K562 (cell line): ENCODE data around the gene ID1. TPM values are rescaled to one million over a fixed set of nuclear protein-coding genes. Genes with fewer than 3 reads are reported as not detected.

ENCODE experiments used
- ATAC-seq: fragments of 200-7000 bp; cut with Tn5 transposase; 3 replicates; pipeline ENCODE4 v1.9.1; 2020; ENCODE audit warnings: moderate library complexity
- BruUV-seq: library from RNA; stranded (reverse); fragments of 400-500 nt; replicated peaks from 2 replicates; lab custom pipeline; 2021; lab: Mats Ljungman, UMichigan
- CTCF ChIA-PET: fragments of 300-600 bp; formaldehyde crosslinking; extraction: SDS; loops from one replicate; lab custom pipeline; 2021; ENCODE audit warnings: low intra/inter-chr PET ratio; lab: Yijun Ruan, JAX
- POLR2A ChIA-PET: fragments of 300-600, 350-650 bp; sonication (Branson Sonifier 250); formaldehyde crosslinking; extraction: SDS; loops from one replicate; lab custom pipeline; 2021; ENCODE audit warnings: antibody characterized with exemption, inconsistent platforms; lab: Yijun Ruan, JAX
- DNase-seq, 4 experiments: peaks; one replicate each; pipeline versions ENCODE4 v3.0.0 to v3.0.0-alpha.2; 2011 to 2018; ENCODE audit warnings: low spot score in 3 of 4, mixed read lengths in 3 of 4; ENCODE audit errors: extremely low read depth in 1 of 4
- FAIRE-seq: peaks from 2 replicates; lab custom pipeline; 2011; peaks lifted over from hg19 to GRCh38; lab: Jason Lieb, UNC
- H2AFZ ChIP-seq: 2 replicates; pipeline ENCODE4 v1.6.0; 2011; ENCODE audit warnings: low read depth, low read length, control low read depth, inconsistent platforms
- H3K27ac ChIP-seq: fragments of 200-600 bp; 3 replicates; pipeline ENCODE4 v1.8.0; 2011; ENCODE audit warnings: low read depth, mild to moderate bottlenecking, control low read depth, inconsistent platforms, low read length, moderate library complexity, mixed read lengths; ENCODE audit errors: extremely low read depth
- H3K27me3 ChIP-seq, 2 experiments: fragments of 300-600 bp in 1 of 2; 2 replicates in 1 of 2; 3 replicates in 1 of 2; pipeline versions ENCODE4 v1.6.0 to v1.8.0; 2011; ENCODE audit warnings: inconsistent platforms in 2 of 2, low read length in 2 of 2, mild to moderate bottlenecking in 1 of 2, mixed read lengths in 1 of 2, moderate library complexity in 1 of 2; ENCODE audit not compliant: control insufficient read depth in 2 of 2, insufficient read depth in 2 of 2
- H3K36me3 ChIP-seq: fragments of 300-600 bp; 3 replicates; pipeline ENCODE4 v1.8.0; 2011; ENCODE audit warnings: mild to moderate bottlenecking, low read length, inconsistent platforms; ENCODE audit not compliant: control insufficient read depth, insufficient read depth
- H3K4me1 ChIP-seq, 2 experiments: fragments of 200-600 bp in 1 of 2; replicated peaks in 1 of 2; 2 replicates in 1 of 2; 3 replicates in 1 of 2; pipeline versions ENCODE4 v1.5.1 to v1.8.0; 2011; ENCODE audit warnings: inconsistent platforms in 2 of 2, low read length in 2 of 2, mild to moderate bottlenecking in 1 of 2, mixed read lengths in 1 of 2, moderate library complexity in 1 of 2; ENCODE audit not compliant: control insufficient read depth in 2 of 2, insufficient read depth in 2 of 2
- H3K4me2 ChIP-seq: 2 replicates; pipeline ENCODE4 v1.6.1; 2011; ENCODE audit warnings: low read length, control low read depth, inconsistent platforms, mixed read lengths; ENCODE audit not compliant: insufficient read depth
- H3K4me3 ChIP-seq: fragments of 200-600 bp; sonication (generic), shearing (Covaris generic); 2 replicates; pipeline ENCODE4 v1.5.1; 2016; ENCODE audit warnings: control low read depth, inconsistent platforms
- H3K79me2 ChIP-seq: fragments of 200-600 bp; 3 replicates; pipeline ENCODE4 v1.8.0; 2011; ENCODE audit warnings: low read length, inconsistent platforms; ENCODE audit not compliant: control insufficient read depth, insufficient read depth
- H3K9ac ChIP-seq, 2 experiments: 2 replicates each; pipeline versions ENCODE4 v1.6.0 to v1.6.1; 2011; ENCODE audit warnings: low read depth in 2 of 2, low read length in 2 of 2, control low read depth in 1 of 2, inconsistent platforms in 1 of 2, mild to moderate bottlenecking in 1 of 2, mixed read lengths in 1 of 2; ENCODE audit not compliant: insufficient read depth in 1 of 2
- H3K9me1 ChIP-seq: one replicate; pipeline ENCODE4 v1.6.0; 2011; ENCODE audit warnings: inconsistent platforms, mild to moderate bottlenecking, low read length, moderate library complexity; ENCODE audit not compliant: control insufficient read depth, insufficient read depth
- H3K9me3 ChIP-seq: replicated peaks from 2 replicates; pipeline ENCODE4 v1.5.1; 2011; ENCODE audit warnings: low read depth, low read length, inconsistent platforms; ENCODE audit not compliant: control insufficient read depth, insufficient read depth
- H4K20me1 ChIP-seq: replicated peaks from 2 replicates; pipeline ENCODE4 v1.6.1; 2011; ENCODE audit warnings: low read length, inconsistent platforms, mixed read lengths; ENCODE audit not compliant: control insufficient read depth, insufficient read depth
- ELK3 ChIP-seq: fragments of 450-650 bp; formaldehyde crosslinking; IDR thresholded peaks from 2 replicates; pipeline ENCODE4 v1.4.0; 2020; ENCODE audit warnings: mild to moderate bottlenecking
- HEY1 ChIP-seq: fragments of 250-450 bp; sonication (Bioruptor Pico); IDR thresholded peaks from 2 replicates; pipeline ENCODE4 v1.5.0; 2020; ENCODE audit warnings: mild to moderate bottlenecking, moderate library complexity, borderline replicate concordance
- HMGN3 ChIP-seq: IDR thresholded peaks from 2 replicates; pipeline ENCODE4 v1.6.1; 2011; ENCODE audit warnings: borderline replicate concordance, low read depth, mild to moderate bottlenecking, mixed read lengths, low read length; ENCODE audit not compliant: insufficient read length; ENCODE audit errors: extremely low read depth
- KDM2B ChIP-seq: fragments of 250-450 bp; sonication (Bioruptor Pico); IDR thresholded peaks from 2 replicates; pipeline ENCODE4 v1.8.0; 2021; ENCODE audit warnings: mild to moderate bottlenecking, moderate library complexity
- KHSRP ChIP-seq: fragments of 450-650 bp; IDR thresholded peaks from 2 replicates; pipeline ENCODE4 v1.6.1; 2017
- MAX ChIP-seq: sonication (generic); formaldehyde crosslinking; IDR thresholded peaks from 2 replicates; pipeline ENCODE4 v1.9.0; 2022; ENCODE audit warnings: mild to moderate bottlenecking, missing genetic modification reagents
- MBD2 ChIP-seq: sonication (generic); IDR thresholded peaks from 2 replicates; pipeline ENCODE4 v1.6.1; 2016; ENCODE audit warnings: low read depth, borderline replicate concordance
- MYC ChIP-seq, 2 experiments: fragments of 250-450 bp in 1 of 2; sonication (Bioruptor Pico) in 1 of 2; IDR thresholded peaks; 2 replicates each; pipeline versions ENCODE4 v1.5.1 to v1.6.1; 2012 to 2021; ENCODE audit warnings: low read depth in 2 of 2, borderline replicate concordance in 1 of 2, improper control_type of control experiment in 1 of 2, low read length in 1 of 2, mild to moderate bottlenecking in 1 of 2, moderate library complexity in 1 of 2
- NFE2 ChIP-seq: IDR thresholded peaks from 2 replicates; pipeline ENCODE4 v1.6.1; 2014; ENCODE audit warnings: antibody characterized with exemption, low read depth
- POLR2AphosphoS2 ChIP-seq: IDR thresholded peaks from 2 replicates; pipeline ENCODE4 v1.6.1; 2012; ENCODE audit warnings: low read length, improper control_type of control experiment
- TCFL5 ChIP-seq: fragments of 250-450 bp; sonication (Bioruptor Pico); conservative IDR thresholded peaks from 2 replicates; pipeline ENCODE4 v1.6.1; 2021; ENCODE audit warnings: mild to moderate bottlenecking, moderate library complexity, matching md5 sums
- TSHZ1 ChIP-seq: fragments of 250-450 bp; sonication (Bioruptor Pico); IDR thresholded peaks from 2 replicates; pipeline ENCODE4 v1.4.0; 2020; ENCODE audit warnings: mild to moderate bottlenecking, moderate library complexity
- ZC3H8 ChIP-seq: fragments of 450-650 bp; IDR thresholded peaks from 2 replicates; pipeline ENCODE4 v1.6.1; 2017
- ZFP30 ChIP-seq: fragments of 250-450 bp; sonication (Bioruptor Pico); IDR thresholded peaks from 2 replicates; pipeline ENCODE4 v1.8.0; 2022; ENCODE audit warnings: moderate library complexity, mild to moderate bottlenecking, inconsistent platforms, borderline replicate concordance
- WGBS: fragments of 100-300 bp; shearing (Covaris generic); methylation state at CpG from one replicate; pipeline ENCODE4 v1.1.6; 2016; ENCODE audit warnings: low coverage, mixed read lengths; ENCODE audit not compliant: insufficient coverage; ENCODE audit errors: missing lambda C conversion rate; 5-methylcytosine and 5-hydroxymethylcytosine counted together
- in situ Hi-C: fragments of 300-500 bp; cut with MboI; formaldehyde crosslinking; loops from 4 replicates; pipeline ENCODE4 v1.15.0; 2018; ENCODE audit warnings: inconsistent platforms, mixed read lengths
- intact Hi-C: fragments of 100-400 bp; cut with micrococcal nuclease; formaldehyde crosslinking; loops from 2 replicates; pipeline ENCODE4 v1.14.2; 2022
- polyA plus RNA-seq, 8 experiments: library from polyadenylated mRNA; depleted of rRNA in 4 of 8; stranded (reverse) in 5 of 8; unstranded in 3 of 8; fragments of >200 nt; fragmentation: Nextera tagmentation in 2 of 8; fragmentation: Illumina TruSeq in 1 of 8; extraction: Ambion mirVana in 2 of 8; extraction: Trizol in 1 of 8; gene quantifications; 2 replicates each; pipeline versions ENCODE4 v1.2.1 to v1.2.3, GENCODE V29; 2011 to 2014; ENCODE audit warnings: inconsistent platforms in 1 of 8, missing spikeins in 1 of 8
- total RNA-seq, 7 experiments: library from RNA; depleted of rRNA in 6 of 7; stranded (reverse); fragments of >200 nt in 6 of 7; fragmentation: Illumina TruSeq in 2 of 7; extraction: Trizol in 2 of 7; gene quantifications; 2 replicates each; pipeline versions ENCODE4 v1.2.1 to v1.2.3, GENCODE V29; 2011 to 2021; ENCODE audit warnings: low replicate concordance in 1 of 7

Gene ID1
- total and polyA plus RNA-seq, 9 of the 15 experiments (the other 6 are each of a cell fraction or from before 2014, with no cell fraction given) = 1.4 to 358 (median 65.0) TPM

GRCh38 chr20:31641391-31641790 is 36.3 kb downstream of the ID1 start:
- H3K9me3 ChIP-seq = no peaks in the 10 kb centered on the region
- H3K36me3 ChIP-seq = no peaks in the 10 kb centered on the region
- no peaks in the 10 kb centered on the region for H3K9me1 ChIP-seq
- H2AFZ ChIP-seq = no peak overlapping the region
- H3K79me2 ChIP-seq = no peaks in the 10 kb centered on the region
- ChIA-PET POLR2A (no interaction called here), CTCF (no interaction called here)
- H4K20me1 ChIP-seq = no peaks in the 10 kb centered on the region
- in situ Hi-C loops = no loop called here
- no peaks in the 10 kb centered on the region for H3K27me3 ChIP-seq
- DNase-seq = no peak
- no peak for FAIRE-seq
- H3K27ac ChIP-seq = no peak overlapping the region
- no peak for ATAC-seq
- peaks cover 8 to 15% of the 10 kb centered on the region in 2 experiments for H3K4me1 ChIP-seq
- no peak overlapping the region for H3K4me3 ChIP-seq
- no TSS peak for BruUV-seq
- H3K4me2 ChIP-seq = no peak overlapping the region
- TF ChIP-seq ELK3 (CRISPR knock-in tag) (no peak), MAX (CRISPR knock-in tag) (no peak), TSHZ1 (CRISPR knock-in tag) (no peak), NFE2 (no peak), ZFP30 (no peak), KHSRP (no peak), TCFL5 (CRISPR knock-in tag) (no peak), POLR2AphosphoS2 (no peak), ZC3H8 (no peak), MYC (IDR thresholded peaks at IDR 0.05; ENCODE audit: low read depth, low read length) (no peak), MYC (CRISPR knock-in tag; IDR thresholded peaks at IDR 0.05; ENCODE audit: borderline replicate concordance, low read depth) (no peak), KDM2B (CRISPR knock-in tag) (no peak), HEY1 (CRISPR knock-in tag) (no peak), MBD2 (no peak), HMGN3 (no peak)
- H3K9ac ChIP-seq = no peak overlapping the region
- intact Hi-C loops = no loop called here
- WGBS = 68% methylated on average over 6 of the region's 6 CpGs
